ENCODE results near the gene PRIM1.

DNA sequence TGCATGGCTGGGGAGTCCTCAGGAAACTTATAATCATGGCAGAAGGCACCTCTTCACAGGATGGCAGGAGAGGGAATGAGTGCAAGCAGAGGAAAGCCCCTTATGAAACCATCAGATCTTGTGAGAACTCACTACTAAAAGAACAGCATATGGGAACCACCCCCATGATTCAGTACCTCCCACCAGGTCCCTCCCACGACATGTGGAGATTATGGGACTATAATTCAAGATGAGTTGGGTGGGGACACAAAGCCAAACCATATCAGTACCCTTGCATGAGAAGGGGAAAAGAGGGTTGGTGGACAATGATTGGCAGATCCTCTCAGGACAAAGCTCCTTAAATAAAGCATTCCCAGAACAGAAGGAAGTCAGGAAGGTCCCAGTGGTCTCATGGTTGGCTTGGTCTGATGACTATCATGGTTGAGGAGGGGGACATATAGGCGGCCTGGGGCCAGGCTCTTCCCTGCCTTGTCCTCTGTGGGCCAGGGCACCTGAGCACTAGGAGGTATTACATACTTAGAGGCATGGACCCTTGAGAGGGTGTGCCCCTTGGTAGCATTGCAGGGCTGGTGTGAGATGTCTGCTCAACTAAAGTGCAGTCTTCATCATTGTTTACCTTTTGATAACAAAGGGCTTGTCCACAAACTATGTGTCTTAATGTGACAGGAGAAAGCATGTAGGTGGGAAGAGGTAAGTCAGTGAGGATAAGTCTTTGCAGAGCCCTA, 33.2 kb upstream of the PRIM1 start:
- no peak for TF ChIP-seq CTCF (IDR thresholded peaks at IDR 0.05)
- no peak for TF ChIP-seq POLR2A (IDR thresholded peaks at IDR 0.05)
